ENCODE data around the gene CTSA.

The CTSA gene

GRCh38 chr20:45890985-45891983 is at the start of gene CTSA, which contains the start of gene NEURL2:
Gene CTSA (plus strand): TSS chr20:45891335. CDS start chr20:45891569, 234 bp downstream.
Gene NEURL2 (minus strand): TSS chr20:45891208. CDS start chr20:45890991, 217 bp downstream.
- DNase-seq (ENCODE audit: low spot score): peak; percentile 93

DNA sequence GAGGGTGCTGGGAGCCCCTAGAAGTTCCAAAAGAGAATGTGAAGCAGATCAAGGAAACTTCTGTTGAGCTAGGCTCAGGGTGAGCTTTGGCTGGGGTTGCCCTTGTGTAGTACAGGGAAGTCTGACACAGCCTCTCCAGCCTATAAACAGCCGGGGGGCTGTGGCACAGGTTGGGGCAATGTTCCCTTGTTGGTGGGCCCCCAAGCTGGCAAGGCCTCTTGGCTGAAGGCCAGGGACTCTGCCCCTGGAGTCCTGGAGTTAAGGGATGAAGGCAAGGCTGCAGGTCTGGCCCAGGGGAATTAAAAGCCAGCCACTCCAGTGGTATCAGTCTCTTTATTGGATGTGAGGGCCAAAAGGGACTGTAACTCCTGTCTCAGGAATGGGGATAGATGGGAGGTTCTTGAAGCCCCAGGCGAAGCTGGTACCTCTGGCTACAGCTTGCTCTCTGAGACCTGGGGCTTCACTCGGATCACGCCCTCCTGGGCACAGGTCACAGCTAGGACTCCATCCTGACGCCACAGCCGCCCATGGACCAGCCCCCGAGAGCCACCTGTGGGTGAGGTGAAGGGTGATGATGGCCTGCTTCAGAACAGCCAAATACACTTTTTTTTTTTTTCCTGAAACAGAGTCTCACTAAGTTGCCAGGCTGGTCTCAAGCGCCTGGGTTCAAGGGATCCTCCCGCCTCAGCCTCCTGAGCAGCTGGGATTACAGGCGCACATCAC is 49.6 kb upstream of the CTSA start:
- DNase-seq (ENCODE audit: low spot score): no peak

DNA sequence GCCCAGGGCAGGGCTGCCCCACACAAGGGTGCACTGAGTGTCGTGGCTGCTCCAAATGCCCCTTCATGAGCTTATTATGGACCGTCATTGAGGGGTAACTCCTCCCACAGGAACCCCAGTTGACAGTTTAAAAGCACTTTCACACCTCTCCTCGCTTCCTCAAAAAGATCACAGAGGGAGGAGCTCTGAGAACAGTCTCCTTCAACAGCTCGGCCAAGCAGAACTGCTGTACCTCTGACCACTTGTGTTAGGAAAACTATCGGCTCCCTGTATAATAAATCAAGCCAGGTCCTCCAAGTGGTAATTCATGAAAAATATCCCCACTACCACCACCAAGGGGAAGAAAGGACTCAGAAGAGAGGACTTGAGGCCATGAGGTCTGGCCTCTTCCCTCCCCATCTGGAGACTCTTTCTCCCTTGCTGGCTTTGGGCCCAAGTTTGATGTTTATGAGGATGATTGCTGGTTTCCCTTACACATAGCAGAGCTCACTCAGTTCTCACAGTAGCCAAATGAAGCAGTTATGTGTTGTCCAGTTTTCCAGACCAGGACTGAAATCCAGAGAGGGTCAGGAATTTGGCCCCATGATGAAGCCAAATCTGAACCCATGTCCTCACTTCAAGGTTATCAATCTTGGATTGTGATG is 48.8 kb upstream of the CTSA start:
- DNase-seq (ENCODE audit: low spot score): peak; percentile 75

- no peak for DNase-seq (ENCODE audit: low spot score)
Observed at GRCh38 chr20:45843506-45843905, 47.6 kb upstream of the CTSA start.

DNA sequence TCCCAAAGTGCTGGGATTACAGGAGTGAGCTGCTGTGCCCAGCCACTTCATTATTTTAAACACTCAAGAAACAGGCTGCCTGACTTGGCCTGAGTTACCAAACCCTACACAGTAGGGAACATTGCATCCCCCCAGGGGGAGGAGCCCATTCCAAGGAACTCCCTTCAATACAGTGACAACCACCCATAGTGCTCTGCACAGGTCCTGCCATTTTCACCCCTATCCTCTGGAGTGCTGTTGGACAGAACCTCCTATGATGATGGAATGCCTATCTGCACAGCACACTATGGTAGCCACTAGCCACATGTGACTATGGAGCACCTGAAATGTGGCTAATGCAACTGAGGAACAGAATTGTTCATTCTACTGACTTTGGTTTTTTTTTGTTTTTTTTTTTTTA is 45.7 kb upstream of the CTSA start:
- DNase-seq (ENCODE audit: low spot score): no peak

- DNase-seq (ENCODE audit: low spot score): no peak
Observed at GRCh38 chr20:45848421-45848820, 42.7 kb upstream of the CTSA start.

GRCh38 chr20:45848969-45849582 is 42.1 kb upstream of the CTSA start:
- DNase-seq (ENCODE audit: low spot score): no peak

DNA sequence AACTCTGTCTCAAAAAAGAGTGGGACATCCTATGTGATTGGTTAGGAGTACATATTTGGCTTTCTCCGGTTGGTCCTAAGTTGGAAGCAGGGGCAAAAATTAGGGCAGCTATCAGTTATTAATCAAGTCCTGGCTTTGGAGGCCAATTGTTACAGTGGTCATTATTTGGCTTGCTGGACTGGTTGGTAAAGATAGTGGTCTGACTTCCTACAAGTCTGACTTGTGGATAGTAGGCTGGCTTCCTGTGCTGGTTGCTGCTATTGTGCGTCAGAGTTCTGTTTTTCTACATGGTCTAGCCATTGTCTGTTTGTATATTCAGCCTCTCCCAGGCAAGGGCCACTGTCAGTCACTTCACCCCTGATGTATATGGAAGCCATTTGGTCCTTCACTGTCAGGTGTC is 40.9 kb upstream of the CTSA start:
- no peak for DNase-seq (ENCODE audit: low spot score)

DNA sequence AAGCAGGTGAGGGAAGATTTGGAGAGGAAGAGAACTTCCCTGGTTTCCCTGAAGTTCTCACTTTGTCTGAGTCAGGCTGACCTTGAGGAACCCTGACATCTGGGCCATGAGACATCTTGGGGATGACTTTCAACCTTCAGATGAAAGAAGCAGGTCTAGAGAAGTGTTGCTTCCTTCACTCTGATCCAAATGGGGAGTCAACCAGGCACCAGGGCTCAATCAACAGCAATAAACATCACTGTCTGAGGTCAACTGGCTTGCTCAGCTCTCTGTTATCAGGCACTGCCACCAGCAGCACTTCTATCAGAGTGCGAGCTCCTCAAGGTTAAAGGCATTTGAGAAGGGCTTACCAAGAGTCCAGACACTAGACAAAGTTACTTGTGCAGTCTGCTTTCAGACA is 40.2 kb upstream of the CTSA start:
- DNase-seq (ENCODE audit: low spot score): no peak

GRCh38 chr20:45851501-45851900 is 39.6 kb upstream of the CTSA start:
- no peak for DNase-seq (ENCODE audit: low spot score)

- no peak for DNase-seq (ENCODE audit: low spot score)
Observed at GRCh38 chr20:45852326-45852725, 38.8 kb upstream of the CTSA start.

DNA sequence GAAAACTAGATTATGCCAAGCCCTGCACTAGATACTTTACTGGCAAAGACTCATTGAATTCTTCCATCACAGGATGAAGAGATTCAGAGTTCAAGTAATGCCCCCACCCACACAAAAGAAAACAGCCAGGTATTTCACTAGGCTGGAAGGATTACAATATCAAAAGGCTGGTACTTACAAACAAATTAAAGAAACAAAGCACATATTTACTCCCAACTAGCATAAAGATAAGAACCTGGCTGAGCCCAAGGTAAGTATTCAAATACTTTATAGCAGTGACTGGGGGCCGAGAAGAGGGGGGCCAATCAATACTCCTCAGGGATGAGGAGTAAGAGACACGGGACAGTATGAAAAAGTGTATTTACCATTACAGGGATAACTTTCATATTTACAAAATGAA is 37.7 kb upstream of the CTSA start:
- no peak for DNase-seq (ENCODE audit: low spot score)

- peak; percentile 100 for DNase-seq (ENCODE audit: low spot score)
Observed at GRCh38 chr20:45857114-45857881, 33.8 kb upstream of the CTSA start, which contains the start of the genes ACOT8 and ZSWIM3. Gene ACOT8 (minus strand): TSS chr20:45857392. CDS start chr20:45857315, 77 bp downstream. Gene ZSWIM3 (plus strand): TSS chr20:45857614. CDS start chr20:45857826, 212 bp downstream.

- DNase-seq (ENCODE audit: low spot score): peak; percentile 66
Observed at GRCh38 chr20:45857882-45858216, 33.3 kb upstream of the CTSA start.

DNA sequence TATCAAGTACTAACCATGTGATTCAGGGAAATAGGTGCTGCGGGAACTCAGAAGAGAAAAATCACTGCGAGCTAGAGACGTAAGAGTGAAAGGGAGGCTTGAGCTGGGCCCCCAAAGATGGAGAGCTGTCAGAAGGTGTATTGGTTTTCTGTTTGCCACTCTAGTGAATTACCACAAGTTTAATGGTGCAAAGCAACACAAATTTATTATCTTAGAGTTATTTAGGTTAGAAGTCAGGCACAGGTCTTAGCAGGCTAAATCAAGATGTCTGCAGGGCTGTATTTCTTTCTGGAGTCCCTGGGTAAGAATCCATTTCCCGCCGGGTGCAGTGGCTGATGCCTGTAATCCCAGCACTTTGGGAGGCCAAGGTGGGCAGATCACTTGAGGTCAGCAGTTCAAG is 31.2 kb upstream of the CTSA start:
- DNase-seq (ENCODE audit: low spot score): no peak

DNA sequence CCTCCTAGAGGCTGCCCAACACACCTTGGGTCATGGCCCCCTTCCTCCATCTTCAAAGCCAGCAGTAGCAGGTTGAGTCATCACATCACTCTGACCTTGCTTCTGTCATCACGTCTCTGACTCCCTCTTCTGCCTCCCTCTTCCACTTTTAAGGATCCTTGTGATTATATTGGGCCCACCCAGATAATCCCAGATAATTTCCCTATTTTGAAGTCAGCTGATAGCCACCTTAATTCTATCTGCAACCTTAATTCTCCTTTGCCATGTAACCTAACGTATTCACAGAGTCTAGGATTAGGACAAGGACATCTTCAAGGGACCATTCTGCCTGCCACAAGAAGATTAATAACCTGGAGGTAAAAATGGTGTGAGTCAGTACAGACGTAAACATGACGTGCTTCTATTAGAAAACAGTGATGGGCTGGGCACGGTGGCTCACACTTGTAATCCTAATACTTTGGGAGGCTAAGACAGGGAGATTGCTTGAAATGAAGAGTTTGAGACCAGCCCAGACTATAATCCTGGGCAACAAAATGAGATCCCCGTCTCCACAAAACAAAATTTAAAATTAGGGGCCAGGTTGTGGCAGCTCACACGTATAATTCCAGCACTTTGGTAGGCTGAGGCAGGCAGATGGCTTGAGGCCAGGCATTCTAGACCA is 30.4 kb upstream of the CTSA start:
- no peak for DNase-seq (ENCODE audit: low spot score)

- DNase-seq (ENCODE audit: low spot score): no peak
Observed at GRCh38 chr20:45861221-45862075, 29.7 kb upstream of the CTSA start.

DNA sequence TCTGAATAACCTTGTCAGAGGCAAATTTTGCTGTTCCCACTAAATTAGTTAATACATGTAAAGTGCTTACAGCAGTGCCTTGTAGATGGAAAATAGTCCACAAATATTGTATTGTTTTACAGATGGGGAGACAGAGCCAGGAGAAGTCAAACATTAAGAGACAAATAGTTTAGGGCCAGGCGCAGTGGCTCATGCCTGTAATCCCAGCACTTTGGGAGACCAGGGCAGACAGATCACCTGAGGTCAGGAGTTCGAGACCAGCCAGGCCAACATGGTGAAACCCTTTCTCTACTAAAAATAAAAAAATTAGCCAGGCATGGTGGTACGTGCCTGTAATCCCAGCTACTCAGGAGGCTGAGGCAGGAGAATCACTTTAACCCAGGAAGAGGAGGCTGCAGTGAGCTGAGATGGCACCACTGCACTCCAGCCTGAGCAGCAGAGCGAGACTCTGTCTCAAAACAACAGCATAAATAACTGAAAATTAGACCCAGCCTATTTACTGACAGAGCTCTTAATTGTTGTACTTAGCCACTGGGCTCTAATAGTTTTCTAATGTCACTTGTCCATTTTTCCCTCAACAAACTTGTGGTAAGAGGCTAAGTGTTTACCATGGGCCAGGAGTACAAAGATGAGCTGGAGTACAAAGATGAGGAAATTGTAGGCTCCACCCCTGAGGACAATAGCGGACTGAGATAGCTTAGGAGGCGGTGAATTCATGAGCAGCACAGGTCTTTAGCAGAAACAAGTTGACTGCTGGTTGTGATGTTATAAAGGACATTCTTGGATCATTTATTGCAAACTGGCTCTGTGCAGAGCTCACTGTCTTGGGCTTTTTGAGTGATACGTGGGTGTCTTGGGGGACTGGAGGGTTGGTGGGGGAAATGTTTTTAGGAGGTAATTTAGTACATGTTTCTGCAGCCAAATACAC is 27.3 kb upstream of the CTSA start:
- no peak for DNase-seq (ENCODE audit: low spot score)

Data from germinal center (tissue), 1 donor.